ENCODE results near the gene RARA.

Gene RARA

DNA sequence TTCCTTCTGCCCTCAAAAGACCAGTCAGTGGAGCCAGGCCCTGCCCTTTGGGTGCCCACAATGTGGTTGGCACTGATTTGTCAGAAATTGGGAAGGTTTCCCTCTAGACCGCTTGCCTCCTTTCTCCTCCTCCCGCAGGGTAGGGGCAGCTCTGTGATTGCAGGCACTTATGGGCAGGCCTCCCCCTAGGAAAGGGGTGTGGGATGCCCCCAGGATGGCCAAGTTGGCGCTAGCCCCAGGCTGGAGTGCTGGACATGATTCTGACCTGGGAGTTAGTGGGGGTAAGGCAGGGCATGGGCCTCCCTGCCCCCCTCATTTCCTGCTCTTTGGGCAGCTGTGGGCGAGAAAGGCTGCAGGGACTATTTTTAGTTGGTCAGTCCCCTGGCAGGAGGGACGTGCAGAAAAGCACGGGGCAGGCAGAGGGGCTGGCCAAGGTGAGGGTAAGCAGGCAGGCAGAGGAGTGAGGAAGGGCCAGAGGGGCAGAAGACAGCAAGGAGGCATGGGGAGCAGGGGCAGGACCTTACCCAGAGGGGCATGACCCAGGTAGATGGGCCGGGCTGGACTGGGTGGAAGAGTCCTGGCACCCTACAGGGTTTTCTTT is 3.3 kb downstream of the RARA start:
- no peak for DNase-seq (ENCODE audit: insufficient read length)
- no peak for TF ChIP-seq TAF1 (IDR thresholded peaks at IDR 0.05; ENCODE audit: borderline replicate concordance, low read depth, low read length)
- FAIRE-seq, result peak; percentile 44

DNA sequence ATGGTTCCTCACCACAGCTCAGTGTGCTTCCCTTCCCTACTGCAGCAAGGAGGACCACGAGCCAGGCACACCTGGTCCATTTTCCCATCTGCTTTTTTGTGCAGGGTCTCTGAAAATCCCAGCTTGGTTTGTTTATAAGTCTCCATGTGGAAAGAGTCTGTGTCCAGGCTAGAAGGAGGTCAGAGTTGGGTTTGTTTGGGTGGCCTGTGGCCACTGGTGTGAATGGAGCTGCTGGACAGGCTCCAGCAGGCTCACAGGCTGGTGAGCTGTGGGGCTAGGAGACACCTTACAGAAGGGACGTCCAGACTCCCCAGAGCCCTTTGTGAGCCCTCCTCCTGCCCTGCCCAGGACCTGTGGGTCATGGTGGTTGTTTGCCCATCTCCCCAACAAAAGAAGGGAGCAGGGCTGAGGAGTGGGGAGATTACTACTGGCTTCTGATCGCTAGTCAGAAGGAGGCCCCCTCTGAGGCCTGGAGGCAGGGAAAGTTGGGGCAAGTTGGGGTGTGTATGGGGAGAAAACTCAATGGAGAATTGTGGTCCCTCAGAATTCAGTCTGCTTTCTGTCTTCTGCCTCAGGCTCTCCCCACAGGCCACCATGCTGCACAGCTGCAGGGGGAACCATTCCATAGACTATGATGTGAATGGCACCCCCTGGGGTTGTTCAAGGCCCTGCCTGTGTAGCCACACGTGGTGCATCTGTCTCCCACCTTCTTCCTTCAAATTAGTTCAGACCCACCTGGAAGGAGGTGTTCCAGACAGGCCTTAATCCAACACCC is 4.1 kb downstream of the RARA start:
- FAIRE-seq (no peak), DNase-seq (ENCODE audit: insufficient read length) (no peak)
- no peak for TF ChIP-seq POLR2AphosphoS5 (IDR thresholded peaks at IDR 0.05; ENCODE audit: low read depth, low read length)
- no peak for TF ChIP-seq TAF1 (IDR thresholded peaks at IDR 0.05; ENCODE audit: borderline replicate concordance, low read depth, low read length)
- TF ChIP-seq POLR2A (IDR thresholded peaks at IDR 0.05; ENCODE audit: low read depth, low read length), result no peak

DNA sequence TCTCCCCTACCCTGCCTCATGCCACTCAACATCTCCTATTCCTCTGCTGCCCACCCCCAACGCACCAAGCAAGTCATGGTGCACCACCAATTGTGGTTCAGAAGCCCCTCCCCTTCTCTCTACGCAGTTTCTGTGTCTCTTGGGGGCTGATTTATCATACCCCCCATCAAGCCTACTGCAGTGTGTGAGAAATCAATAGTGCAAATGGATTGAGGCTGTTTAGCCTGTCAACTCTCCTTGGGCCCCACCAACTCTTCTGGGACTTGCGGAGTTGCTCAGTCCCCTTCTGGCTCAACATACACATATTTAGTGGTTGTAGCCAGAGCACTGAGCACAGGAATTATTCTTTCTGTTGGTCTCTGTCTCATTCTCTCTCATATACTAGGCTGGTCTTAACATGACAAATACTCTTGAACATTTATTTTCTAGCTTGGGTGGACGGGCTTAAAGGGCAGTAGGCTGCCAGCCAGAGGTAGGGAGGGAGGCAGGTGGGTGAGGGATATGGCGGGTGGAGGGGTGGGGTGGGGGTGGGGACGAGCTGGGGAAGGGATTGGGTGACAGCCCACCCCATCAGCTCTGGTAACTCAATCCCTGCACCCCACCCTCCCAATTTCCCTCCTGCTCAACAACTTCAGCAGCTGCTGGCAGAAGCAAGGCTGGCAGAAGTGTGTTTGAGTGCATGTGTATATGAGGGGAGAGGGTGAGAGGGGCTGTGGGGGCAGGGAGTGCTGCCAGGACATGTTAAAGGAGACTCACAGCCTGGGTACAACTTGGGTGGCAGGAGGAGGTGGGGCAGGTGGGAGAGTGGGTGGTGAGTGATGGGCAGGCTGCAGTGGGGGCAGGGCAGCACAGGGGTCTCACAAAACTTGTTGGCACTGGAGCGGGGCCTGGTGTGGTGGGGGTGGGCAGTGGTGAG is 4.9 kb downstream of the RARA start:
- no peak for FAIRE-seq
- TF ChIP-seq POLR2A (IDR thresholded peaks at IDR 0.05; ENCODE audit: low read depth, low read length), result no peak
- no peak for TF ChIP-seq POLR2AphosphoS5 (IDR thresholded peaks at IDR 0.05; ENCODE audit: low read depth, low read length)
- no peak for TF ChIP-seq TAF1 (IDR thresholded peaks at IDR 0.05; ENCODE audit: borderline replicate concordance, low read depth, low read length)
- no peak for DNase-seq (ENCODE audit: insufficient read length)

DNA sequence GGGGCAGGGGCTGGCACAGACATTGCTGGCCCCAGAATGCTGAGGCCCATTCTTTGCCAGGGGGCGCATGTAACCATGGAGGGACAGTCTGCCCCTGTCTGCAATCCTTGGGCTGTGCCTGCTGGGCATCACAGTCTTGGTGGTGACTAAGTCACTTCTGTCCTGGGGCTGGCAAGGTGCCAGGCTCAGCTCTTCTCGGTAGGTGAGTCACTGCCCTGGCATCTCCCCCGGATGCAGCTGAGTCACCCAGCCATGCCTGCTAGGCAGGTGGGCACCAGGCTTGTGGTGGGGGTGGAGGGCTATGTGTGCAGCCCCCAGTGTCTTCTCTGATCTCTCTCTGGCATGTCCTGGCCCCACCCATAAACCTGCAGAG is 5.6 kb downstream of the RARA start:
- FAIRE-seq (peak; percentile 46), DNase-seq (ENCODE audit: insufficient read length) (no peak)
- TF ChIP-seq POLR2AphosphoS5 (IDR thresholded peaks at IDR 0.05; ENCODE audit: low read depth, low read length), result no peak
- no peak for TF ChIP-seq POLR2A (IDR thresholded peaks at IDR 0.05; ENCODE audit: low read depth, low read length)
- TF ChIP-seq TAF1 (IDR thresholded peaks at IDR 0.05; ENCODE audit: borderline replicate concordance, low read depth, low read length), result no peak

DNA sequence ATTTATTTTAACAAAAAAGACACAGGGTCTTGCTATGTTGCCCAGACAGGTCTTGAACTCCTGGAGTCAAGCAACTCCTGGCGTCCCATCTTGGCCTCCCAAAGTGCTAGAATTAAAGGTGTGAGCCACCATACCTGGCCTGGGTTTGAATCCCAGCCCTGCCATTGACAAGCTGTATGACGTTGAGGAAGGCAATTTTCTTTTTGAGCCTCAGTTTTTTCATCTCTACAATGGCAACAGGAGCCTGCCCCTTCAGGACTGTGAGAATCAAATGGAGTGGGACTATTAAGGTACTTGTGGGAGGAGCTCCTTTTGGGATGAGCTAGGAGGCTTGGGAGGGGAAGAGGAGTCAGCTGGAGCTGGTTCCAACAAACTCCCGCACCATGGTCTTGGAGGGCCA is 6.2 kb downstream of the RARA start:
- no peak for DNase-seq (ENCODE audit: insufficient read length)
- TF ChIP-seq TAF1 (IDR thresholded peaks at IDR 0.05; ENCODE audit: borderline replicate concordance, low read depth, low read length) (no peak), POLR2AphosphoS5 (IDR thresholded peaks at IDR 0.05; ENCODE audit: low read depth, low read length) (no peak), POLR2A (IDR thresholded peaks at IDR 0.05; ENCODE audit: low read depth, low read length) (no peak)
- FAIRE-seq, result no peak

DNA sequence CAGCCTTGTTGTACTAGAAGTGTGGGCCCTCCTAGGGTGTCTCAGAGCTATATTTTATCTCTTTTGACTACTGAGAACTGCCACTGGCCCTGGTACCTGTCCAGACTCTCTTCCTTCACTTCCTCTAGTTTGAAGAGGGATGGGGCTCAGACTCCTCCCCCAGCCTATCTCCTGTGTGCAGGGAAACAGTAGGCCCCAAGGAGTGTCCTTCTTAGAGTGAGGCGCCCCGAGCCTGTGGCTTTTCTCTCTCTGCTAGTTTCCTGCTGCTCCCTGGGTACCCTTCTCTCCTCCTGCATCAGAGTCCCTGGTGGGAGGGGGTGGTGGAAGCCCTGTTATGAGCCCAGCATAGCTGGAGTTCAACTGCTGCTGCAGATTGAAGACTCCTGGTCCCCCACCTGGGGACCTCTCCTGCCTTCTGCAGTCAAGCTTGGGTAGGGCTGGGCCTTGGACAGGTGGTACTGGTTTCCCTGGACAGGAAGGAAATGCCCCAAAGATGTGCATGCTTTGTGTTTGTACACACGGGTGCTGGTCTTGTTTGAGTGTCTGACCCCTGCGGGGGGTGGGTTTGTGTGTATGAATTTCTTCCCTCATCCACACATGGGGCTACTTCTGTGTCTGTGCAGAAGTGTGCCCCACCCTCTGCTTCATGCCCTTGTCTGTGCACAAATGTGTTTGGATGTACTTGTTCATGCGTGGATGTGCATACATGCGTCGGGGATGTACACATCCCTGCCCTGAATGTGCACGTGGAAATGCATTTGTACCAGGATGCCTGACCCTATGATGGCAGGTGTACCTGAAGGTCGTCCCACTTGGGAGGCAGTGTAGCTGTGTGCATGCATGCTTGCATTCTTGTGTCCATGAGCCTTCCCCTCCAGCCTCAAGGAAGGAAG is 6.9 kb downstream of the RARA start:
- DNase-seq (ENCODE audit: insufficient read length), result no peak
- FAIRE-seq, result no peak
- TF ChIP-seq POLR2A (IDR thresholded peaks at IDR 0.05; ENCODE audit: low read depth, low read length) (no peak), POLR2AphosphoS5 (IDR thresholded peaks at IDR 0.05; ENCODE audit: low read depth, low read length) (no peak), TAF1 (IDR thresholded peaks at IDR 0.05; ENCODE audit: borderline replicate concordance, low read depth, low read length) (no peak)

DNA sequence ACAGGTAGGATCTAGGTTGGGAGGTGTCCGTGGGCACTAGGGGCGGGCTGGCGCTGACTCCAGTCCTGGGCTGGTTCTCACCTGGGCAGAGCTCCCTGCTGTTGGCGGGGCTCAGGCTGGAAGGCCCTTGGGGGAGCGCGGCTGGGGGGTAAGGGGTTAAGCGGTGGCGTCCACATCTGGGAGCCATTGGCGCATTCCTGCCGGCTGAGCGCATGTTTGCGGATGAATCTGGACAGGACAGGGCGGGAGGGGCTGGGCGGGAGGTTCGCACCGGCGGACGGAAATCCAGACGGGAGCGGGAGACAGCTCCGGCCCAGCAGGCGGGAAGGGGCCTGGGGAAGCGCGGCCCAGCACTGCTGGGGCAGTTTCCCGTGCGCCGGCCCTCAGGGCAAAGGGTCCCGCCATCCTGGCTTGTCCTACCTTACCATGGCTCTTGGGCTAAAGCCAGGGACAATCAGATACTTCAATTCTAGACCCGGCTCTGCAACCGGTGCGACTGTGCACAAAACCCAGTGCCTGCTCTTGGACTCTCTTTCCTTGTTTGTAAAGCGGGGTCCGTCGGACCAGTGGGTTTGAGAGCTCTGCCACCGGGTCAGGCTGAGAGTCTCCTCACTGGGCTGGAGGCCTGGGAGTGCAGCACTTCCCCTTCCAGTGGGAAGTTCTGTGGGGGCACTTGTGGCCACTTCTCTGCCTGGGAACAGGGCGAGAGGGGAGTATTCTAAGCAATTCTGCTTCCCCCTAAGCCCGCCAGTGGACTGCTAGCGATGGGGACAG is 7.8 kb downstream of the RARA start:
- DNase-seq (ENCODE audit: insufficient read length), result no peak
- no peak for FAIRE-seq
- TF ChIP-seq POLR2AphosphoS5 (IDR thresholded peaks at IDR 0.05; ENCODE audit: low read depth, low read length), result no peak
- TF ChIP-seq POLR2A (IDR thresholded peaks at IDR 0.05; ENCODE audit: low read depth, low read length), result no peak
- no peak for TF ChIP-seq TAF1 (IDR thresholded peaks at IDR 0.05; ENCODE audit: borderline replicate concordance, low read depth, low read length)

DNA sequence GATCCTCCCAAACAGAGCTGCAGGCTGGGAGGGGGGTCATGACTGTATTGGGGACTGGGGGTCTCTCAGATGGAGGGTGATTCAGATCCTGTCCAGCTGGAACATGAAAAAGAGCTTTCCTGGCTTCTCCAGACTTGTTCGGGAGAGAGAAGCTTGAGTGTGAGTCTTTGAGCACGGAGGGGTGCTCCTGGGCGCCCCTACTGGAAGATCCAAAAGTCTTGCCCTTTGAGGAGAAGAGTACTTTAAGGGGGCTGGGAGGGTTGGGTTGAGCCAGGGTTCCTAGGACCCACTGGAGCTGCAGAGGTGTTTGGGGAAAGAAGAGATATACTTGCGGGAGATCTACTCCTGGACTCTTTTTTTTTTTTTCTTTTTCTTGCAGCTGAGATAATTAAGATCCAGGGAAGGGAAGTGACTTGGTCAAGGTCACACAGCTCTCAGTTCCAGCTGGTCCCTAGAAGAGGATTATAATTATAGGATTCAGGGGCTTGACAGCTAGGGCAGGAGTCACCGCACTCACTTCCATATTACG is 8.4 kb downstream of the RARA start:
- no peak for DNase-seq (ENCODE audit: insufficient read length)
- no peak for TF ChIP-seq TAF1 (IDR thresholded peaks at IDR 0.05; ENCODE audit: borderline replicate concordance, low read depth, low read length)
- no peak for TF ChIP-seq POLR2A (IDR thresholded peaks at IDR 0.05; ENCODE audit: low read depth, low read length)
- no peak for TF ChIP-seq POLR2AphosphoS5 (IDR thresholded peaks at IDR 0.05; ENCODE audit: low read depth, low read length)
- FAIRE-seq, result no peak

DNA sequence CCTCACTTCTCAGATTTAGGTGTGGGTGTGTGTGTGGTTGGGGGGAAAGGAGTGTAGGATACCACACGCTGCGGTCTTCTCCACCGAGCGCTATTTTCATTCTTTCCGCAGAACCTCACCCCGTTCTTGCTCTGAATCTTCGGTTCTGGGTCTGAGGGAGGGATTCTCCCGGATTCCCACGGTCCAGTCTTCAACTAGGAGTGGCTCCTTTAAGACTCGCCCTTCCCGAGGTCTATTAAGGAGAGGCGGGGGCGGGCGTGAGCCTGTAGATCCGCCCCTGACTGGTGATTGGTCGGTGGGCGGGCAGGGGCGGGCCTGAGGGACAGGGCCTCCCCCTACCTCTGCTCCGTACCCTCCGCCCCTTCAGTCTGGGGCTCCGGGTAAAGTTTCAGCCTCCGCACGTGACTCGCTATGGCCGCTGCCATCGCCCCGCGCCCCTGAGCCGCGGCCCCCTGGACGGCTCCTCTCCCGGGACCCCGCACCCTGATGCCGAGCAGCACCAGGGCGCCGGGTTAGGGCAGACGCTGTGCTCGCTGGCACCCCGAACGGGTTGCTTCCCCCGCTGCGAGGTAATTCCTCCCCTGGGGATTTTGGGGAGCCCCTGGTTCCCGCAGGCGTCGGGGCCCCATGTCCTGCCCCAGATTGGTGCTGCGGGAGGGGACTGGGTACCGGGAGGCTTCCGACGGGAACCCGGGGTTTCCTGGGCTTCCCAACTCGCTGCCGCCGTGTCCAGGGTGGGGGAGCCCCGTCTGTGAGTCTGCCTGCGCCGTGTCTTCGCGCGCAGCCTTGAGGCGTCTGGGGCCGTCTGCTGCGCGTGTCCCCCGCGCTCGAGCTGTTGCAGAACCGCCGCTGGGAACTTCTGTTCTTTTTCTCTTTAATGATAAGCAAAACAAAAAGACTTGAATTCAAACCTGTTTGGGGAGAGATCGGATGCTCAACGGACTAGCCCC is 9.2 kb downstream of the RARA start:
- TF ChIP-seq POLR2AphosphoS5 (IDR thresholded peaks at IDR 0.05; ENCODE audit: low read depth, low read length) (no peak), POLR2A (IDR thresholded peaks at IDR 0.05; ENCODE audit: low read depth, low read length) (peak; percentile 60; the same call in 1 of the 2 replicates), TAF1 (IDR thresholded peaks at IDR 0.05; ENCODE audit: borderline replicate concordance, low read depth, low read length) (0 out of 2 replicates have a peak, but pooled peaks have one; percentile 29)
- FAIRE-seq, result peak; percentile 98
- DNase-seq (ENCODE audit: insufficient read length), result peak; percentile 98
